HG02678 (cell line): ENCODE results near the gene DOCK8.

ENCODE experiments used
- ATAC-seq: cut with Tn5 transposase; IDR thresholded peaks from one replicate; pipeline ENCODE4 v1.9.1; 2021; ENCODE audit warnings: mild to moderate bottlenecking, moderate library complexity; ENCODE audit not compliant: unreplicated experiment

DOCK8 gene

GRCh38 chr9:487429-487828 is 272.8 kb downstream of the DOCK8 start:
- no peak for ATAC-seq

- ATAC-seq = no peak
Observed at GRCh38 chr9:488448-488847, 273.8 kb downstream of the DOCK8 start.

GRCh38 chr9:489198-490197 is 274.8 kb downstream of the DOCK8 start:
- ATAC-seq = no peak

- ATAC-seq = no peak
Observed at GRCh38 chr9:494764-495163, 280.1 kb downstream of the DOCK8 start.

- ATAC-seq = no peak
Observed at GRCh38 chr9:495739-496138, 281.1 kb downstream of the DOCK8 start.

GRCh38 chr9:503326-503725 is 288.7 kb downstream of the DOCK8 start:
- no peak for ATAC-seq

GRCh38 chr9:503881-504852 is 289.5 kb downstream of the DOCK8 start, which contains the start of gene KANK1:
KANK1 (plus strand) TSS chr9:504695.
- ATAC-seq = peak; percentile 84

- peak; percentile 27 for ATAC-seq
Observed at GRCh38 chr9:504921-505740, 290.5 kb downstream of the DOCK8 start.

- no peak for ATAC-seq
Observed at GRCh38 chr9:505741-506059, 291.0 kb downstream of the DOCK8 start.

GRCh38 chr9:506281-506680 is 291.6 kb downstream of the DOCK8 start:
- no peak for ATAC-seq

GRCh38 chr9:511861-512260 is 297.2 kb downstream of the DOCK8 start:
- ATAC-seq = no peak

- ATAC-seq = no peak
Observed at GRCh38 chr9:512555-513272, 298.0 kb downstream of the DOCK8 start.
